ENCODE measurements around the gene MED17.

DNA sequence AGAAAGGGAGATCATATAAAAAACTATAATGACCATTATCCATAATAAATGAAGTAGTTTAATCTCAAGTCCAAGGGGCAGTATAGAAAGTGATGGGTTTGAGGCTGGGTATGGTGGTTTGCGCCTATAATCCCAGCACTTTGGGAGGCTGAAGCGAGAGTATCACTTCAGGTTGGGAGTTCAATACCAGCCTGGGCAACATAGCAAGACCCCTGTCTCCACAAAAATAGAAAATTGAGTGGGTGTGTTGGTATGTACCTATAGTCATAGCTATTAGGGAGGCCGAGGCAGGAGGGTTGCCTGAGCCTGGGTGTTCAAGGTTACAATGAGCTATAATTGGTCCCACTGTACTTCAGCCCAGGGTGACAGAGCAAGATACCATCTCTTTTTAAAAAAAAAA, 23.9 kb downstream of the MED17 start:
- no peak for TF ChIP-seq POLR2A (IDR thresholded peaks at IDR 0.05; ENCODE audit: low read length)
- TF ChIP-seq GATA1 (IDR thresholded peaks at IDR 0.05; ENCODE audit: low read depth, low read length), result no peak
